Urinary bladder (tissue), 4 donors: ENCODE results near the gene SLC6A15. TPM values are rescaled to one million over a fixed set of nuclear protein-coding genes. Genes with fewer than 3 reads are reported as not detected.
A peak's percentile ranks its signal among the peaks of the same experiment; 100 is the strongest.

Experiments
- DNase-seq: peaks from one replicate; pipeline ENCODE4 v3.0.0-alpha.2; 2015; ENCODE audit errors: extremely low spot score
- H3K27ac ChIP-seq: one replicate; pipeline ENCODE4 v1.5.1; 2013; ENCODE audit warnings: low read depth, mild to moderate bottlenecking, moderate library complexity
- H3K36me3 ChIP-seq: one replicate; pipeline ENCODE4 v1.6.1; 2013; ENCODE audit warnings: mild to moderate bottlenecking, moderate library complexity; ENCODE audit not compliant: insufficient read depth
- H3K4me1 ChIP-seq: one replicate; pipeline ENCODE4 v1.6.1; 2013; ENCODE audit warnings: mild to moderate bottlenecking, moderate library complexity; ENCODE audit not compliant: insufficient read depth
- H3K4me3 ChIP-seq: one replicate; pipeline ENCODE4 v1.5.1; 2013; ENCODE audit warnings: low read depth, low read length
- WGBS: extraction: QIAGEN DNeasy Blood & Tissue Kit; methylation state at CpG from one replicate; pipeline ENCODE4 v1.1.7; 2013; 5-methylcytosine and 5-hydroxymethylcytosine counted together
- polyA plus RNA-seq: library from polyadenylated mRNA; stranded (reverse); fragments of 200-250 nt; gene quantifications from one replicate; pipeline ENCODE4 v1.2.3, GENCODE V29; 2013
- total RNA-seq: library from RNA; depleted of rRNA; stranded (reverse); fragments of >200 nt; gene quantifications from one replicate; pipeline ENCODE4 v1.2.3, GENCODE V29; 2014
- donor health status: healthy with polysubstance abuse.
- donor health status: healthy.

SLC6A15 gene
- total and polyA plus RNA-seq, 2 donors, result 0.22 to 1.2 TPM

- DNase-seq, result peak; percentile 54
- H3K27ac ChIP-seq, result no peak overlapping the region
- under 1% methylated on average over 48 of the region's 48 CpGs for WGBS
- H3K4me1 ChIP-seq, result peaks cover 1% of the 10 kb centered on the region
- H3K36me3 ChIP-seq, result no peaks in the 10 kb centered on the region
- H3K4me3 ChIP-seq, result peak overlapping the region; percentile 42
Measured at GRCh38 chr12:84911271-84912197, 1.1 kb downstream of the SLC6A15 start.

GRCh38 chr12:84910549-84911241 lies 1.9 kb downstream of the SLC6A15 start:
- DNase-seq, result no peak
- Histone ChIP-seq H3K27ac (no peak overlapping the region), H3K4me1 (peaks cover 1% of the 10 kb centered on the region), H3K4me3 (peak overlapping the region; percentile 42), H3K36me3 (no peaks in the 10 kb centered on the region)
- 7% methylated on average over 21 of the region's 21 CpGs for WGBS

- Histone ChIP-seq H3K4me3 (no peak overlapping the region), H3K36me3 (no peaks in the 10 kb centered on the region), H3K27ac (no peak overlapping the region), H3K4me1 (no peaks in the 10 kb centered on the region)
- WGBS, result 43% methylated on average over 2 of the region's 2 CpGs
- no peak for DNase-seq
Measured at GRCh38 chr12:84904051-84904450, 8.5 kb downstream of the SLC6A15 start.

GRCh38 chr12:84891106-84891838 lies 21.3 kb downstream of the SLC6A15 start:
- WGBS, result 55% methylated on average over 5 of the region's 5 CpGs
- no peak for DNase-seq

GRCh38 chr12:84889818-84890217 lies 22.8 kb downstream of the SLC6A15 start:
- Histone ChIP-seq H3K36me3 (no peaks in the 10 kb centered on the region), H3K4me1 (no peaks in the 10 kb centered on the region), H3K4me3 (no peak overlapping the region), H3K27ac (no peak overlapping the region)
- 86% methylated on average over 2 of the region's 2 CpGs for WGBS
- no peak for DNase-seq

More at GRCh38 chr12:84891106-84891838, 21.3 kb downstream of the SLC6A15 start:
- H3K4me3 ChIP-seq, result no peak overlapping the region
- no peaks in the 10 kb centered on the region for H3K4me1 ChIP-seq
- no peaks in the 10 kb centered on the region for H3K36me3 ChIP-seq
- no peak overlapping the region for H3K27ac ChIP-seq

- Histone ChIP-seq H3K4me3 (no peak overlapping the region), H3K27ac (no peak overlapping the region), H3K36me3 (no peaks in the 10 kb centered on the region), H3K4me1 (no peaks in the 10 kb centered on the region)
- WGBS, result 93% methylated on average over 5 of the region's 5 CpGs
- no peak for DNase-seq
Measured at GRCh38 chr12:84888861-84889260, 23.7 kb downstream of the SLC6A15 start.

GRCh38 chr12:84877340-84877739 lies 35.3 kb downstream of the SLC6A15 start:
- Histone ChIP-seq H3K36me3 (no peaks in the 10 kb centered on the region), H3K27ac (no peak overlapping the region), H3K4me3 (no peak overlapping the region), H3K4me1 (no peaks in the 10 kb centered on the region)
- WGBS, result 56% methylated on average over 2 of the region's 2 CpGs
- DNase-seq, result no peak

- no peak for DNase-seq
- H3K27ac ChIP-seq, result no peak overlapping the region
- H3K4me1 ChIP-seq, result no peaks in the 10 kb centered on the region
- no peak overlapping the region for H3K4me3 ChIP-seq
- no peaks in the 10 kb centered on the region for H3K36me3 ChIP-seq
- WGBS, result 66% methylated on average over 4 of the region's 4 CpGs
Measured at GRCh38 chr12:84875241-84875640, 37.4 kb downstream of the SLC6A15 start.

- no peak overlapping the region for H3K27ac ChIP-seq
- no peak for DNase-seq
- no peak overlapping the region for H3K4me3 ChIP-seq
- no peaks in the 10 kb centered on the region for H3K36me3 ChIP-seq
- H3K4me1 ChIP-seq, result no peaks in the 10 kb centered on the region
Measured at GRCh38 chr12:84874825-84875139, 37.8 kb downstream of the SLC6A15 start.

- WGBS, result 45% methylated on average over 7 of the region's 7 CpGs
- Histone ChIP-seq H3K27ac (no peak overlapping the region), H3K4me3 (no peak overlapping the region), H3K4me1 (no peaks in the 10 kb centered on the region), H3K36me3 (no peaks in the 10 kb centered on the region)
- peak; percentile 2 for DNase-seq
Measured at GRCh38 chr12:84874125-84874824, 38.3 kb downstream of the SLC6A15 start.

- DNase-seq, result no peak
- Histone ChIP-seq H3K4me3 (no peak overlapping the region), H3K36me3 (no peaks in the 10 kb centered on the region), H3K27ac (no peak overlapping the region), H3K4me1 (no peaks in the 10 kb centered on the region)
- WGBS, result 51% methylated on average over 3 of the region's 3 CpGs
Measured at GRCh38 chr12:84862186-84862585, 50.4 kb downstream of the SLC6A15 start.

GRCh38 chr12:84860718-84861117 lies 51.9 kb downstream of the SLC6A15 start:
- H3K27ac ChIP-seq, result no peak overlapping the region
- H3K4me1 ChIP-seq, result no peaks in the 10 kb centered on the region
- H3K36me3 ChIP-seq, result no peaks in the 10 kb centered on the region
- H3K4me3 ChIP-seq, result no peak overlapping the region
- DNase-seq, result no peak
- WGBS, result 85% methylated on average over 2 of the region's 2 CpGs

GRCh38 chr12:84858796-84859195 lies 53.8 kb downstream of the SLC6A15 start:
- DNase-seq, result no peak
- no peak overlapping the region for H3K4me3 ChIP-seq
- WGBS, result 75% methylated on average over 2 of the region's 2 CpGs
- no peaks in the 10 kb centered on the region for H3K36me3 ChIP-seq
- H3K4me1 ChIP-seq, result no peaks in the 10 kb centered on the region
- H3K27ac ChIP-seq, result no peak overlapping the region
